HepG2 (cell line): ENCODE data around the gene H6PD.

ENCODE experiments used
- EP300 ChIP-seq, 3 experiments: sonication (generic) in 1 of 3; formaldehyde crosslinking in 1 of 3; IDR thresholded peaks; 2 replicates each; pipeline versions ENCODE4 v1.5.1 to v1.6.1; 2011 to 2020; ENCODE audit warnings: low read depth in 2 of 3, low read length in 2 of 3, borderline replicate concordance in 1 of 3, improper control_type of control experiment in 1 of 3, mild to moderate bottlenecking in 1 of 3, missing genetic modification reagents in 1 of 3, moderate library complexity in 1 of 3
- MAX ChIP-seq: IDR thresholded peaks from 2 replicates; pipeline ENCODE4 v1.6.1; 2012; ENCODE audit warnings: inconsistent platforms
- NBN ChIP-seq: fragments of 450-650 bp; conservative IDR thresholded peaks from 2 replicates; pipeline ENCODE4 v1.6.1; 2017
- SALL1 ChIP-seq: sonication (generic); formaldehyde crosslinking; IDR thresholded peaks from 2 replicates; pipeline ENCODE4 v1.8.0; 2022; ENCODE audit warnings: mild to moderate bottlenecking, missing genetic modification reagents
- ZNF773 ChIP-seq: sonication (generic); formaldehyde crosslinking; IDR thresholded peaks from 2 replicates; pipeline ENCODE4 v1.4.0; 2020; ENCODE audit warnings: missing genetic modification reagents, borderline replicate concordance
- TF ChIP-seq, protein P1 (sequence below): sonication (generic); formaldehyde crosslinking; IDR thresholded peaks from 2 replicates; pipeline ENCODE4 v1.4.0; 2020; ENCODE audit warnings: missing genetic modification reagents
- TF ChIP-seq, protein P2 (sequence below): sonication (generic); formaldehyde crosslinking; IDR thresholded peaks from 2 replicates; pipeline ENCODE4 v1.5.0; 2020; ENCODE audit warnings: mild to moderate bottlenecking, missing genetic modification reagents, moderate library complexity

DNA sequence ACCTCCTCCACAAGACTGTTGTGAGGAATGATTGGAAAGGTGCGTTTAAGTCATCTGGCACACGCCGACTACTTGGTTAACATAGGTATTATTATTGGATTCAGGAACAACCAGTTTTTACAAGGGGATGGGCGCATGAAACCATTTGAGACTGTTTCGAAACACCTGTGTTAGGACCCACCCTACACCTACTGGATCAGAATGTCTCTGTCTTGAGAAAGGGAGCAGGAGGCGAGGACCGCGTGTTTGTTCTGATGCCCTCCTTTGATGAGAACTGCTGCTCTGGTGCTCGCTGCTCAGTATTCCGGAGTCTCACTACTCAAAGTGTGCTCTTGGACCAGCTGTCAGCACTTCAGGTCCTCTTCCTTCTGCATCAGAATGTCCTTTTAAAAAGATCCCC lies 7.3 kb downstream of the H6PD start:
- no peak for TF ChIP-seq EP300 (IDR thresholded peaks at IDR 0.05; ENCODE audit: low read depth in 2 of 2, low read length in 2 of 2)
- TF ChIP-seq EP300 (CRISPR knock-in tag; IDR thresholded peaks at IDR 0.05; ENCODE audit: borderline replicate concordance), result no peak
- TF ChIP-seq NBN, result no peak
- TF ChIP-seq, protein P1, sequence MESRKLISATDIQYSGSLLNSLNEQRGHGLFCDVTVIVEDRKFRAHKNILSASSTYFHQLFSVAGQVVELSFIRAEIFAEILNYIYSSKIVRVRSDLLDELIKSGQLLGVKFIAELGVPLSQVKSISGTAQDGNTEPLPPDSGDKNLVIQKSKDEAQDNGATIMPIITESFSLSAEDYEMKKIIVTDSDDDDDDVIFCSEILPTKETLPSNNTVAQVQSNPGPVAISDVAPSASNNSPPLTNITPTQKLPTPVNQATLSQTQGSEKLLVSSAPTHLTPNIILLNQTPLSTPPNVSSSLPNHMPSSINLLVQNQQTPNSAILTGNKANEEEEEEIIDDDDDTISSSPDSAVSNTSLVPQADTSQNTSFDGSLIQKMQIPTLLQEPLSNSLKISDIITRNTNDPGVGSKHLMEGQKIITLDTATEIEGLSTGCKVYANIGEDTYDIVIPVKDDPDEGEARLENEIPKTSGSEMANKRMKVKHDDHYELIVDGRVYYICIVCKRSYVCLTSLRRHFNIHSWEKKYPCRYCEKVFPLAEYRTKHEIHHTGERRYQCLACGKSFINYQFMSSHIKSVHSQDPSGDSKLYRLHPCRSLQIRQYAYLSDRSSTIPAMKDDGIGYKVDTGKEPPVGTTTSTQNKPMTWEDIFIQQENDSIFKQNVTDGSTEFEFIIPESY (CRISPR knock-in tag), result no peak
- TF ChIP-seq SALL1 (CRISPR knock-in tag), result no peak
- TF ChIP-seq ZNF773 (CRISPR knock-in tag), result no peak
- no peak for TF ChIP-seq MAX
- TF ChIP-seq, protein P2, sequence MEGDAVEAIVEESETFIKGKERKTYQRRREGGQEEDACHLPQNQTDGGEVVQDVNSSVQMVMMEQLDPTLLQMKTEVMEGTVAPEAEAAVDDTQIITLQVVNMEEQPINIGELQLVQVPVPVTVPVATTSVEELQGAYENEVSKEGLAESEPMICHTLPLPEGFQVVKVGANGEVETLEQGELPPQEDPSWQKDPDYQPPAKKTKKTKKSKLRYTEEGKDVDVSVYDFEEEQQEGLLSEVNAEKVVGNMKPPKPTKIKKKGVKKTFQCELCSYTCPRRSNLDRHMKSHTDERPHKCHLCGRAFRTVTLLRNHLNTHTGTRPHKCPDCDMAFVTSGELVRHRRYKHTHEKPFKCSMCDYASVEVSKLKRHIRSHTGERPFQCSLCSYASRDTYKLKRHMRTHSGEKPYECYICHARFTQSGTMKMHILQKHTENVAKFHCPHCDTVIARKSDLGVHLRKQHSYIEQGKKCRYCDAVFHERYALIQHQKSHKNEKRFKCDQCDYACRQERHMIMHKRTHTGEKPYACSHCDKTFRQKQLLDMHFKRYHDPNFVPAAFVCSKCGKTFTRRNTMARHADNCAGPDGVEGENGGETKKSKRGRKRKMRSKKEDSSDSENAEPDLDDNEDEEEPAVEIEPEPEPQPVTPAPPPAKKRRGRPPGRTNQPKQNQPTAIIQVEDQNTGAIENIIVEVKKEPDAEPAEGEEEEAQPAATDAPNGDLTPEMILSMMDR (CRISPR knock-in tag), result no peak
